Prostate gland (tissue), 2 donors: ENCODE data around the gene BEX3. TPM values are rescaled to one million over a fixed set of nuclear protein-coding genes. Genes with fewer than 3 reads are reported as not detected.
"Not testable (repeated sequence)": the region's sequence is repeated elsewhere in the genome, so short reads cannot be mapped to it uniquely, and the experiment has no call there.

Experiments
- DNase-seq: peaks from one replicate; pipeline ENCODE4 v3.0.0-alpha.2; 2019; ENCODE audit warnings: low spot score
- H3K27ac ChIP-seq, 2 donors: fragments of 200-600 bp; sonication (generic); 2 replicates each; pipeline ENCODE4 v1.5.1; 2017 to 2019
- H3K27me3 ChIP-seq: fragments of 200-600 bp; sonication (generic); replicated peaks from 2 replicates; pipeline ENCODE4 v1.5.1; 2019; ENCODE audit not compliant: insufficient read depth
- H3K36me3 ChIP-seq, 2 donors: fragments of 200-600 bp; sonication (generic); 1 replicate in 1 of 2; 2 replicates in 1 of 2; pipeline versions ENCODE4 v1.5.1 to v1.8.1; 2017 to 2019
- H3K4me1 ChIP-seq: fragments of 200-600 bp; sonication (generic); replicated peaks from 2 replicates; pipeline ENCODE4 v1.5.1; 2019
- H3K4me3 ChIP-seq, 2 donors: fragments of 200-600 bp; sonication (generic); 2 replicates each; pipeline ENCODE4 v1.5.1; 2017 to 2019
- H3K9me3 ChIP-seq: fragments of 200-600 bp; sonication (generic); 2 replicates; pipeline ENCODE4 v1.5.1; 2017
- CTCF ChIP-seq, 4 experiments: fragments of 200-600 bp in 2 of 4; fragments of 450-650 bp in 2 of 4; sonication (generic) in 2 of 4; IDR thresholded peaks; 1 replicate in 3 of 4; 2 replicates in 1 of 4; pipeline ENCODE4 v1.5.1; 2016 to 2019; ENCODE audit warnings: antibody characterized with exemption in 4 of 4, mild to moderate bottlenecking in 2 of 4, moderate library complexity in 2 of 4
- POLR2A ChIP-seq: fragments of 450-650 bp; IDR thresholded peaks from one replicate; pipeline ENCODE4 v1.6.1; 2016; ENCODE audit warnings: antibody characterized with exemption, mild to moderate bottlenecking
- POLR2AphosphoS5 ChIP-seq: sonication (generic); formaldehyde crosslinking; IDR thresholded peaks from one replicate; pipeline ENCODE4 v1.6.1; 2017; ENCODE audit warnings: antibody characterized with exemption
- WGBS: methylation state at CpG from one replicate; pipeline ENCODE4 v1.1.5; 2018; 5-methylcytosine and 5-hydroxymethylcytosine counted together
- intact Hi-C: fragments of 100-400 bp; cut with DNase I; formaldehyde crosslinking; loops from one replicate; pipeline ENCODE4 v1.14.2; 2022
- total RNA-seq, 2 donors: library from RNA; depleted of rRNA; stranded (reverse); fragments of >200 nt; gene quantifications; one replicate each; pipeline ENCODE4 v1.1.0, GENCODE V29; 2016

BEX3 gene
- total RNA-seq, 2 donors from 2014 or later: 249 to 418 TPM

- TF ChIP-seq POLR2A: no peak
- TF ChIP-seq POLR2AphosphoS5: no peak
- TF ChIP-seq CTCF (IDR thresholded peaks at IDR 0.05): no peak
- no peaks in the 10 kb centered on the region for H3K9me3 ChIP-seq
- H3K36me3 ChIP-seq: no peaks in the 10 kb centered on the region
- DNase-seq: peak; percentile 20
- H3K27ac ChIP-seq: peak overlapping the region; percentile 92
- H3K27me3 ChIP-seq: no peaks in the 10 kb centered on the region
- peak overlapping the region; percentile 51 to 54 for H3K4me3 ChIP-seq
- no peaks in the 10 kb centered on the region for H3K4me1 ChIP-seq
- WGBS: under 1% methylated on average over 13 of the region's 13 CpGs
- intact Hi-C loops: no loop called here
Measured at GRCh38 chrX:103356858-103357257, 19.5 kb upstream of the BEX3 start.

- H3K27ac ChIP-seq: peak overlapping the region in 1 of 2 donors; percentile 92
- intact Hi-C loops: no loop called here
- WGBS: 54% methylated on average over 2 of the region's 2 CpGs
- TF ChIP-seq CTCF (IDR thresholded peaks at IDR 0.05) (no peak), POLR2AphosphoS5 (no peak), POLR2A (no peak)
- H3K4me1 ChIP-seq: no peaks in the 10 kb centered on the region
- no peaks in the 10 kb centered on the region for H3K36me3 ChIP-seq
- DNase-seq: no peak
- no peak overlapping the region for H3K4me3 ChIP-seq
- no peaks in the 10 kb centered on the region for H3K9me3 ChIP-seq
- no peaks in the 10 kb centered on the region for H3K27me3 ChIP-seq
Measured at GRCh38 chrX:103357871-103358270, 18.5 kb upstream of the BEX3 start.

- H3K27ac ChIP-seq, H3K36me3 ChIP-seq, intact Hi-C loops, H3K27me3 ChIP-seq, H3K4me3 ChIP-seq, DNase-seq, H3K9me3 ChIP-seq, H3K4me1 ChIP-seq: not testable (repeated sequence)
- WGBS: 81% methylated on average over 3 of the region's 3 CpGs
Measured at GRCh38 chrX:103359605-103360004, 16.7 kb upstream of the BEX3 start.

GRCh38 chrX:103360092-103360491, 16.2 kb upstream of the BEX3 start:
- Histone ChIP-seq H3K36me3 (no peaks in the 10 kb centered on the region), H3K27ac (no peak overlapping the region), H3K9me3 (no peaks in the 10 kb centered on the region), H3K27me3 (no peaks in the 10 kb centered on the region), H3K4me3 (no peak overlapping the region), H3K4me1 (no peaks in the 10 kb centered on the region)
- intact Hi-C loops: no loop called here
- no peak for TF ChIP-seq POLR2A
- TF ChIP-seq CTCF (IDR thresholded peaks at IDR 0.05): no peak
- no peak for TF ChIP-seq POLR2AphosphoS5
- no peak for DNase-seq
- 63% methylated on average over 2 of the region's 2 CpGs for WGBS

- Histone ChIP-seq H3K4me1 (no peaks in the 10 kb centered on the region), H3K4me3 (no peak overlapping the region), H3K27ac (no peak overlapping the region), H3K36me3 (no peaks in the 10 kb centered on the region), H3K9me3 (no peaks in the 10 kb centered on the region), H3K27me3 (no peaks in the 10 kb centered on the region)
- no peak for DNase-seq
- intact Hi-C loops: no loop called here
- WGBS: 15% methylated on average over 2 of the region's 2 CpGs
- TF ChIP-seq CTCF (IDR thresholded peaks at IDR 0.05) (no peak), POLR2AphosphoS5 (no peak), POLR2A (no peak)
Measured at GRCh38 chrX:103360916-103361315, 15.4 kb upstream of the BEX3 start.
